Measurements from ENCODE around the gene SCN3A.

- TF ChIP-seq PATZ1 (CRISPR knock-in tag; IDR thresholded peaks at IDR 0.05; ENCODE audit: borderline replicate concordance) (no peak), GLIS3 (CRISPR knock-in tag; IDR thresholded peaks at IDR 0.05) (no peak), ZNF8 (CRISPR knock-in tag; IDR thresholded peaks at IDR 0.05) (no peak), ZFP30 (CRISPR knock-in tag; IDR thresholded peaks at IDR 0.05) (no peak), BACH2 (CRISPR knock-in tag; IDR thresholded peaks at IDR 0.05; ENCODE audit: borderline replicate concordance) (no peak), CREB5 (CRISPR knock-in tag; IDR thresholded peaks at IDR 0.05; ENCODE audit: low read depth) (no peak), CSDC2 (CRISPR knock-in tag; IDR thresholded peaks at IDR 0.05) (no peak), RARB (CRISPR knock-in tag; IDR thresholded peaks at IDR 0.05) (no peak), ZFP3 (CRISPR knock-in tag; IDR thresholded peaks at IDR 0.05) (no peak), ESRRG (CRISPR knock-in tag; IDR thresholded peaks at IDR 0.05) (no peak), TOX (CRISPR knock-in tag; IDR thresholded peaks at IDR 0.05; ENCODE audit: borderline replicate concordance) (no peak), POU6F1 (CRISPR knock-in tag; IDR thresholded peaks at IDR 0.05; ENCODE audit: borderline replicate concordance, low read depth) (no peak)
- TF ChIP-seq, protein P1, sequence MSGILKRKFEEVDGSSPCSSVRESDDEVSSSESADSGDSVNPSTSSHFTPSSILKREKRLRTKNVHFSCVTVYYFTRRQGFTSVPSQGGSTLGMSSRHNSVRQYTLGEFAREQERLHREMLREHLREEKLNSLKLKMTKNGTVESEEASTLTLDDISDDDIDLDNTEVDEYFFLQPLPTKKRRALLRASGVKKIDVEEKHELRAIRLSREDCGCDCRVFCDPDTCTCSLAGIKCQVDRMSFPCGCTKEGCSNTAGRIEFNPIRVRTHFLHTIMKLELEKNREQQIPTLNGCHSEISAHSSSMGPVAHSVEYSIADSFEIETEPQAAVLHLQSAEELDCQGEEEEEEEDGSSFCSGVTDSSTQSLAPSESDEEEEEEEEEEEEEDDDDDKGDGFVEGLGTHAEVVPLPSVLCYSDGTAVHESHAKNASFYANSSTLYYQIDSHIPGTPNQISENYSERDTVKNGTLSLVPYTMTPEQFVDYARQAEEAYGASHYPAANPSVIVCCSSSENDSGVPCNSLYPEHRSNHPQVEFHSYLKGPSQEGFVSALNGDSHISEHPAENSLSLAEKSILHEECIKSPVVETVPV (CRISPR knock-in tag; IDR thresholded peaks at IDR 0.05) = no peak
- TF ChIP-seq, protein P2, sequence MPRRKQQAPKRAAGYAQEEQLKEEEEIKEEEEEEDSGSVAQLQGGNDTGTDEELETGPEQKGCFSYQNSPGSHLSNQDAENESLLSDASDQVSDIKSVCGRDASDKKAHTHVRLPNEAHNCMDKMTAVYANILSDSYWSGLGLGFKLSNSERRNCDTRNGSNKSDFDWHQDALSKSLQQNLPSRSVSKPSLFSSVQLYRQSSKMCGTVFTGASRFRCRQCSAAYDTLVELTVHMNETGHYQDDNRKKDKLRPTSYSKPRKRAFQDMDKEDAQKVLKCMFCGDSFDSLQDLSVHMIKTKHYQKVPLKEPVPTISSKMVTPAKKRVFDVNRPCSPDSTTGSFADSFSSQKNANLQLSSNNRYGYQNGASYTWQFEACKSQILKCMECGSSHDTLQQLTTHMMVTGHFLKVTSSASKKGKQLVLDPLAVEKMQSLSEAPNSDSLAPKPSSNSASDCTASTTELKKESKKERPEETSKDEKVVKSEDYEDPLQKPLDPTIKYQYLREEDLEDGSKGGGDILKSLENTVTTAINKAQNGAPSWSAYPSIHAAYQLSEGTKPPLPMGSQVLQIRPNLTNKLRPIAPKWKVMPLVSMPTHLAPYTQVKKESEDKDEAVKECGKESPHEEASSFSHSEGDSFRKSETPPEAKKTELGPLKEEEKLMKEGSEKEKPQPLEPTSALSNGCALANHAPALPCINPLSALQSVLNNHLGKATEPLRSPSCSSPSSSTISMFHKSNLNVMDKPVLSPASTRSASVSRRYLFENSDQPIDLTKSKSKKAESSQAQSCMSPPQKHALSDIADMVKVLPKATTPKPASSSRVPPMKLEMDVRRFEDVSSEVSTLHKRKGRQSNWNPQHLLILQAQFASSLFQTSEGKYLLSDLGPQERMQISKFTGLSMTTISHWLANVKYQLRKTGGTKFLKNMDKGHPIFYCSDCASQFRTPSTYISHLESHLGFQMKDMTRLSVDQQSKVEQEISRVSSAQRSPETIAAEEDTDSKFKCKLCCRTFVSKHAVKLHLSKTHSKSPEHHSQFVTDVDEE (CRISPR knock-in tag; IDR thresholded peaks at IDR 0.05) = no peak
These were observed 124.9 kb downstream of the SCN3A start for GRCh38 chr2:165078913-165079312.
